K562 (cell line): ENCODE data around the gene TTBK1. TPM values are rescaled to one million over a fixed set of nuclear protein-coding genes. Genes with fewer than 3 reads are reported as not detected.
A peak's percentile ranks its signal among the peaks of the same experiment; 100 is the strongest.

Experiments used
- ATAC-seq: fragments of 200-7000 bp; cut with Tn5 transposase; 3 replicates; pipeline ENCODE4 v1.9.1; 2020; ENCODE audit warnings: moderate library complexity
- BruUV-seq: library from RNA; stranded (reverse); fragments of 400-500 nt; replicated peaks from 2 replicates; lab custom pipeline; 2021; lab: Mats Ljungman, UMichigan
- CTCF ChIA-PET: fragments of 300-600 bp; formaldehyde crosslinking; extraction: SDS; loops from one replicate; lab custom pipeline; 2021; ENCODE audit warnings: low intra/inter-chr PET ratio; lab: Yijun Ruan, JAX
- POLR2A ChIA-PET: fragments of 300-600, 350-650 bp; sonication (Branson Sonifier 250); formaldehyde crosslinking; extraction: SDS; loops from one replicate; lab custom pipeline; 2021; ENCODE audit warnings: antibody characterized with exemption, inconsistent platforms; lab: Yijun Ruan, JAX
- DNase-seq, 4 experiments: peaks; one replicate each; pipeline versions ENCODE4 v3.0.0 to v3.0.0-alpha.2; 2011 to 2018; ENCODE audit warnings: low spot score in 3 of 4, mixed read lengths in 3 of 4; ENCODE audit errors: extremely low read depth in 1 of 4
- FAIRE-seq: peaks from 2 replicates; lab custom pipeline; 2011; peaks lifted over from hg19 to GRCh38; lab: Jason Lieb, UNC
- H2AFZ ChIP-seq: 2 replicates; pipeline ENCODE4 v1.6.0; 2011; ENCODE audit warnings: low read depth, low read length, control low read depth, inconsistent platforms
- H3K27ac ChIP-seq: fragments of 200-600 bp; 3 replicates; pipeline ENCODE4 v1.8.0; 2011; ENCODE audit warnings: low read depth, mild to moderate bottlenecking, control low read depth, inconsistent platforms, low read length, moderate library complexity, mixed read lengths; ENCODE audit errors: extremely low read depth
- H3K27me3 ChIP-seq, 2 experiments: fragments of 300-600 bp in 1 of 2; 2 replicates in 1 of 2; 3 replicates in 1 of 2; pipeline versions ENCODE4 v1.6.0 to v1.8.0; 2011; ENCODE audit warnings: inconsistent platforms in 2 of 2, low read length in 2 of 2, mild to moderate bottlenecking in 1 of 2, mixed read lengths in 1 of 2, moderate library complexity in 1 of 2; ENCODE audit not compliant: control insufficient read depth in 2 of 2, insufficient read depth in 2 of 2
- H3K36me3 ChIP-seq: fragments of 300-600 bp; 3 replicates; pipeline ENCODE4 v1.8.0; 2011; ENCODE audit warnings: mild to moderate bottlenecking, low read length, inconsistent platforms; ENCODE audit not compliant: control insufficient read depth, insufficient read depth
- H3K4me1 ChIP-seq, 2 experiments: fragments of 200-600 bp in 1 of 2; replicated peaks in 1 of 2; 2 replicates in 1 of 2; 3 replicates in 1 of 2; pipeline versions ENCODE4 v1.5.1 to v1.8.0; 2011; ENCODE audit warnings: inconsistent platforms in 2 of 2, low read length in 2 of 2, mild to moderate bottlenecking in 1 of 2, mixed read lengths in 1 of 2, moderate library complexity in 1 of 2; ENCODE audit not compliant: control insufficient read depth in 2 of 2, insufficient read depth in 2 of 2
- H3K4me2 ChIP-seq: 2 replicates; pipeline ENCODE4 v1.6.1; 2011; ENCODE audit warnings: low read length, control low read depth, inconsistent platforms, mixed read lengths; ENCODE audit not compliant: insufficient read depth
- H3K4me3 ChIP-seq: fragments of 200-600 bp; sonication (generic), shearing (Covaris generic); 2 replicates; pipeline ENCODE4 v1.5.1; 2016; ENCODE audit warnings: control low read depth, inconsistent platforms
- H3K79me2 ChIP-seq: fragments of 200-600 bp; 3 replicates; pipeline ENCODE4 v1.8.0; 2011; ENCODE audit warnings: low read length, inconsistent platforms; ENCODE audit not compliant: control insufficient read depth, insufficient read depth
- H3K9ac ChIP-seq, 2 experiments: 2 replicates each; pipeline versions ENCODE4 v1.6.0 to v1.6.1; 2011; ENCODE audit warnings: low read depth in 2 of 2, low read length in 2 of 2, control low read depth in 1 of 2, inconsistent platforms in 1 of 2, mild to moderate bottlenecking in 1 of 2, mixed read lengths in 1 of 2; ENCODE audit not compliant: insufficient read depth in 1 of 2
- H3K9me1 ChIP-seq: one replicate; pipeline ENCODE4 v1.6.0; 2011; ENCODE audit warnings: inconsistent platforms, mild to moderate bottlenecking, low read length, moderate library complexity; ENCODE audit not compliant: control insufficient read depth, insufficient read depth
- H3K9me3 ChIP-seq: replicated peaks from 2 replicates; pipeline ENCODE4 v1.5.1; 2011; ENCODE audit warnings: low read depth, low read length, inconsistent platforms; ENCODE audit not compliant: control insufficient read depth, insufficient read depth
- H4K20me1 ChIP-seq: replicated peaks from 2 replicates; pipeline ENCODE4 v1.6.1; 2011; ENCODE audit warnings: low read length, inconsistent platforms, mixed read lengths; ENCODE audit not compliant: control insufficient read depth, insufficient read depth
- ADNP ChIP-seq: fragments of 200-800 bp; sonication (Bioruptor generic); IDR thresholded peaks from 2 replicates; pipeline ENCODE4 v1.6.1; 2016; ENCODE audit warnings: missing genetic modification characterization, missing compliant biosample characterization
- ASH1L ChIP-seq: fragments of 450-650 bp; IDR thresholded peaks from 2 replicates; pipeline ENCODE4 v1.6.1; 2018; ENCODE audit warnings: borderline replicate concordance, mild to moderate bottlenecking, low read depth; ENCODE audit not compliant: partially characterized antibody
- CHD2 ChIP-seq: IDR thresholded peaks from 2 replicates; pipeline ENCODE4 v1.6.1; 2011; ENCODE audit warnings: low read depth, low read length
- GTF2F1 ChIP-seq: IDR thresholded peaks from 2 replicates; pipeline ENCODE4 v1.6.1; 2011; ENCODE audit warnings: low read depth, low read length, improper control_type of control experiment
- HBP1 ChIP-seq: fragments of 450-650 bp; formaldehyde crosslinking; IDR thresholded peaks from 2 replicates; pipeline ENCODE4 v1.4.0; 2022; ENCODE audit warnings: missing genetic modification characterization
- HDAC1 ChIP-seq, 2 experiments: fragments of 450-650 bp; IDR thresholded peaks; 2 replicates each; pipeline ENCODE4 v1.6.1; 2016 to 2017; ENCODE audit warnings: inconsistent platforms in 1 of 2, mild to moderate bottlenecking in 1 of 2, moderate library complexity in 1 of 2
- HNRNPK ChIP-seq: fragments of 200-400 bp; formaldehyde crosslinking; IDR thresholded peaks from one replicate; pipeline ENCODE4 v1.6.1; 2018; ENCODE audit warnings: mild to moderate bottlenecking, low read depth, low read length; ENCODE audit not compliant: poor library complexity, severe bottlenecking
- ID3 ChIP-seq, 2 experiments: fragments of 250-450 bp in 1 of 2; fragments of 450-650 bp in 1 of 2; sonication (Bioruptor Pico) in 1 of 2; IDR thresholded peaks; 2 replicates each; pipeline versions ENCODE4 v1.6.1 to v1.8.0; 2016 to 2021; ENCODE audit warnings: mild to moderate bottlenecking in 2 of 2, moderate library complexity in 2 of 2, missing compliant biosample characterization in 1 of 2, missing genetic modification characterization in 1 of 2
- JUND ChIP-seq, 2 experiments: IDR thresholded peaks; 2 replicates in 1 of 2; 3 replicates in 1 of 2; pipeline ENCODE4 v1.6.1; 2011; ENCODE audit warnings: borderline replicate concordance in 2 of 2, low read depth in 2 of 2, low read length in 2 of 2, improper control_type of control experiment in 1 of 2, missing biosample characterization in 1 of 2, missing genetic modification characterization in 1 of 2, missing genetic modification reagents in 1 of 2
- NBN ChIP-seq: fragments of 450-650 bp; IDR thresholded peaks from 2 replicates; pipeline ENCODE4 v1.6.1; 2016; ENCODE audit warnings: low read depth, mild to moderate bottlenecking
- NONO ChIP-seq, 2 experiments: fragments of 200-400 bp in 1 of 2; fragments of 450-650 bp in 1 of 2; formaldehyde crosslinking in 1 of 2; IDR thresholded peaks; 2 replicates each; pipeline ENCODE4 v1.6.1; 2017; ENCODE audit warnings: low read depth in 2 of 2, mild to moderate bottlenecking in 2 of 2, moderate library complexity in 2 of 2, low read length in 1 of 2
- SP1 ChIP-seq: sonication (generic); formaldehyde crosslinking; IDR thresholded peaks from 2 replicates; pipeline ENCODE4 v1.8.1; 2022; ENCODE audit warnings: mild to moderate bottlenecking, missing genetic modification reagents
- TRIM25 ChIP-seq: fragments of 450-650 bp; IDR thresholded peaks from 2 replicates; pipeline ENCODE4 v1.7.0; 2016; ENCODE audit warnings: borderline replicate concordance
- ZNF253 ChIP-seq: fragments of 250-450 bp; sonication (Bioruptor Pico); conservative IDR thresholded peaks from 2 replicates; pipeline ENCODE4 v1.6.1; 2021; ENCODE audit warnings: mild to moderate bottlenecking
- ZNF280B ChIP-seq: fragments of 250-450 bp; sonication (Bioruptor Pico); IDR thresholded peaks from 2 replicates; pipeline ENCODE4 v1.5.1; 2021; ENCODE audit warnings: mild to moderate bottlenecking
- WGBS: fragments of 100-300 bp; shearing (Covaris generic); methylation state at CpG from one replicate; pipeline ENCODE4 v1.1.6; 2016; ENCODE audit warnings: low coverage, mixed read lengths; ENCODE audit not compliant: insufficient coverage; ENCODE audit errors: missing lambda C conversion rate; 5-methylcytosine and 5-hydroxymethylcytosine counted together
- in situ Hi-C: fragments of 300-500 bp; cut with MboI; formaldehyde crosslinking; loops from 4 replicates; pipeline ENCODE4 v1.15.0; 2018; ENCODE audit warnings: inconsistent platforms, mixed read lengths
- intact Hi-C: fragments of 100-400 bp; cut with micrococcal nuclease; formaldehyde crosslinking; loops from 2 replicates; pipeline ENCODE4 v1.14.2; 2022
- polyA plus RNA-seq, 8 experiments: library from polyadenylated mRNA; depleted of rRNA in 4 of 8; stranded (reverse) in 5 of 8; unstranded in 3 of 8; fragments of >200 nt; fragmentation: Nextera tagmentation in 2 of 8; fragmentation: Illumina TruSeq in 1 of 8; extraction: Ambion mirVana in 2 of 8; extraction: Trizol in 1 of 8; gene quantifications; 2 replicates each; pipeline versions ENCODE4 v1.2.1 to v1.2.3, GENCODE V29; 2011 to 2014; ENCODE audit warnings: inconsistent platforms in 1 of 8, missing spikeins in 1 of 8
- total RNA-seq, 7 experiments: library from RNA; depleted of rRNA in 6 of 7; stranded (reverse); fragments of >200 nt in 6 of 7; fragmentation: Illumina TruSeq in 2 of 7; extraction: Trizol in 2 of 7; gene quantifications; 2 replicates each; pipeline versions ENCODE4 v1.2.1 to v1.2.3, GENCODE V29; 2011 to 2021; ENCODE audit warnings: low replicate concordance in 1 of 7

The TTBK1 gene
- total and polyA plus RNA-seq, 9 of the 15 experiments (the other 6 are each of a cell fraction or from before 2014, with no cell fraction given): not detected

- WGBS: 10% methylated on average over 3 of the region's 3 CpGs
- TF ChIP-seq TRIM25 (peak; percentile 65; the same call in 1 of the 2 replicates), CHD2 (no peak), NBN (peak; percentile 51; the same call in 1 of the 2 replicates), ASH1L (peak; percentile 46), JUND (IDR thresholded peaks at IDR 0.05; ENCODE audit: borderline replicate concordance, low read depth, low read length) (no peak), JUND (tag; IDR thresholded peaks at IDR 0.05; ENCODE audit: borderline replicate concordance, low read depth, low read length) (no peak), HBP1 (CRISPR knock-in tag) (0 out of 2 replicates have a peak, but pooled peaks have one; percentile 50), ADNP (tag) (no peak), SP1 (no peak), HNRNPK (no peak), NONO (IDR thresholded peaks at IDR 0.05; ENCODE audit: low read depth in 2 of 2, low read length in 1 of 2) (no peak), GTF2F1 (no peak), HDAC1 (IDR thresholded peaks at IDR 0.05) (peak; percentile 32 to 69; a peak in 2 of 4 replicates), ID3 (CRISPR knock-in tag; IDR thresholded peaks at IDR 0.05) (no peak), ID3 (tag; IDR thresholded peaks at IDR 0.05) (no peak), ZNF253 (CRISPR knock-in tag) (no peak), ZNF280B (CRISPR knock-in tag) (no peak)
Measured at GRCh38 chr6:43231735-43232450, 11.4 kb upstream of the TTBK1 start.

More at GRCh38 chr6:43231735-43232450, 11.4 kb upstream of the TTBK1 start:
- Histone ChIP-seq H3K4me2 (no peak overlapping the region), H3K9ac (no peak overlapping the region), H3K27ac (no peak overlapping the region), H3K36me3 (peaks cover 5% of the 10 kb centered on the region; the same call in 1 of the 3 replicates), H3K9me1 (no peaks in the 10 kb centered on the region), H3K4me1 (peaks cover 13 to 20% of the 10 kb centered on the region in 2 experiments; a peak in 4 of 5 replicates), H3K27me3 (peaks cover 0 to 4% of the 10 kb centered on the region in 2 experiments; a peak in 2 of 5 replicates), H3K9me3 (no peaks in the 10 kb centered on the region), H3K79me2 (peaks cover 27% of the 10 kb centered on the region), H3K4me3 (no peak overlapping the region), H2AFZ (peak overlapping the region; percentile 68), H4K20me1 (no peaks in the 10 kb centered on the region)
- FAIRE-seq (no peak), DNase-seq (no peak), ATAC-seq (no peak)
- no TSS peak for BruUV-seq
- POLR2A ChIA-PET: interaction anchor here (0.7 to 11.2 kb wide), 2 partner anchors 15 to 705 kb away, joined by 3 to 118 read pairs; no protein-coding TSS in a partner anchor
- intact Hi-C loops (no loop called here), in situ Hi-C loops (no loop called here)
- CTCF ChIA-PET: no interaction called here
